Mucosa of gallbladder (tissue), 1 donor: ENCODE results near the gene MBNL2. TPM values are rescaled to one million over a fixed set of nuclear protein-coding genes. Genes with fewer than 3 reads are reported as not detected.
A peak's percentile ranks its signal among the peaks of the same experiment; 100 is the strongest.

Experiments
- DNase-seq: peaks from one replicate; pipeline ENCODE4 v3.0.0-alpha.2; 2020; ENCODE audit warnings: low spot score
- total RNA-seq: library from RNA; stranded (reverse); gene quantifications from one replicate; pipeline ENCODE4 v1.2.1, GENCODE V29; 2021
- donor health status: DM: no; HTN: no; CAD: no.

Gene MBNL2
- total RNA-seq, 1 donor from 2014 or later = 74.7 TPM

- no peak for DNase-seq
Measured at GRCh38 chr13:97234236-97234635, 12.1 kb downstream of the MBNL2 start.

GRCh38 chr13:97234742-97235141 is 12.6 kb downstream of the MBNL2 start:
- peak; percentile 77 for DNase-seq

GRCh38 chr13:97235549-97236231 is 13.6 kb downstream of the MBNL2 start:
- DNase-seq = no peak

GRCh38 chr13:97237388-97237787 is 15.3 kb downstream of the MBNL2 start:
- no peak for DNase-seq

- no peak for DNase-seq
Measured at GRCh38 chr13:97238432-97238831, 16.3 kb downstream of the MBNL2 start.

GRCh38 chr13:97238883-97239282 is 16.8 kb downstream of the MBNL2 start:
- DNase-seq = no peak

- no peak for DNase-seq
Measured at GRCh38 chr13:97239306-97239705, 17.2 kb downstream of the MBNL2 start.

GRCh38 chr13:97239943-97240787 is 18.0 kb downstream of the MBNL2 start:
- no peak for DNase-seq

GRCh38 chr13:97240788-97241734 is 18.9 kb downstream of the MBNL2 start:
- no peak for DNase-seq

GRCh38 chr13:97241761-97242160 is 19.6 kb downstream of the MBNL2 start:
- DNase-seq = no peak

GRCh38 chr13:97242755-97243497 is 20.8 kb downstream of the MBNL2 start:
- DNase-seq = no peak

GRCh38 chr13:97243915-97244781 is 22.0 kb downstream of the MBNL2 start:
- DNase-seq = no peak

GRCh38 chr13:97245011-97245410 is 22.9 kb downstream of the MBNL2 start:
- no peak for DNase-seq

- no peak for DNase-seq
Measured at GRCh38 chr13:97246596-97247158, 24.5 kb downstream of the MBNL2 start.

GRCh38 chr13:97248243-97248642 is 26.1 kb downstream of the MBNL2 start:
- no peak for DNase-seq

- no peak for DNase-seq
Measured at GRCh38 chr13:97249093-97249795, 27.1 kb downstream of the MBNL2 start.

GRCh38 chr13:97249796-97250495 is 27.8 kb downstream of the MBNL2 start:
- no peak for DNase-seq

GRCh38 chr13:97250560-97250959 is 28.4 kb downstream of the MBNL2 start:
- DNase-seq = no peak

- no peak for DNase-seq
Measured at GRCh38 chr13:97252735-97253134, 30.6 kb downstream of the MBNL2 start.
